Neural progenitor cell (in vitro differentiated cells): Measurements from ENCODE around the gene PKDREJ. TPM values are rescaled to one million over a fixed set of nuclear protein-coding genes. Genes with fewer than 3 reads are reported as not detected.
A peak's percentile ranks its signal among the peaks of the same experiment; 100 is the strongest.

Experiments
- DNase-seq: peaks from one replicate; pipeline ENCODE4 v3.0.0-alpha.2; 2016; ENCODE audit warnings: low spot score
- H2AFZ ChIP-seq: fragments of 200-600 bp; sonication (generic); replicated peaks from 2 replicates; pipeline ENCODE4 v1.6.1; 2016; ENCODE audit warnings: antibody characterized with exemption
- H3F3A ChIP-seq: fragments of 200-600 bp; sonication (generic); 2 replicates; pipeline ENCODE4 v1.6.1; 2016; ENCODE audit warnings: antibody characterized with exemption, low read depth
- H3K27ac ChIP-seq: fragments of 200-600 bp; sonication (generic); 2 replicates; pipeline ENCODE4 v1.5.1; 2016; ENCODE audit warnings: mild to moderate bottlenecking
- H3K27me3 ChIP-seq: fragments of 200-600 bp; sonication (generic); 2 replicates; pipeline ENCODE4 v1.6.1; 2016; ENCODE audit warnings: mild to moderate bottlenecking, moderate library complexity
- H3K36me3 ChIP-seq: fragments of 200-600 bp; sonication (generic); 2 replicates; pipeline ENCODE4 v1.5.1; 2016
- H3K4me1 ChIP-seq: fragments of 200-600 bp; sonication (generic); 2 replicates; pipeline ENCODE4 v1.6.1; 2016; ENCODE audit warnings: mixed run types
- H3K4me2 ChIP-seq: fragments of 200-600 bp; sonication (generic); 2 replicates; pipeline ENCODE4 v1.6.1; 2016
- H3K4me3 ChIP-seq: fragments of 200-600 bp; sonication (generic); 2 replicates; pipeline ENCODE4 v1.5.1; 2016
- H3K79me2 ChIP-seq: fragments of 200-600 bp; sonication (generic); 2 replicates; pipeline ENCODE4 v1.6.1; 2016; ENCODE audit warnings: low read depth
- H3K9ac ChIP-seq: fragments of 200-600 bp; sonication (generic); 2 replicates; pipeline ENCODE4 v1.6.1; 2016
- H3K9me3 ChIP-seq: fragments of 200-600 bp; sonication (generic); 2 replicates; pipeline ENCODE4 v1.5.1; 2016; ENCODE audit warnings: low read depth
- H4K20me1 ChIP-seq: fragments of 200-600 bp; sonication (generic); 2 replicates; pipeline ENCODE4 v1.6.1; 2016; ENCODE audit warnings: low read depth
- H3K27ac Mint-ChIP-seq: 3 replicates; pipeline ENCODE4 v1.8.0; 2021; ENCODE audit warnings: mixed read lengths
- H3K27me3 Mint-ChIP-seq: 2 replicates; pipeline ENCODE4 v1.8.0; 2022; ENCODE audit warnings: low read depth, mild to moderate bottlenecking, inconsistent platforms, moderate library complexity, mixed read lengths; ENCODE audit not compliant: insufficient read depth
- H3K36me3 Mint-ChIP-seq: 3 replicates; pipeline ENCODE4 v1.8.0; 2021; ENCODE audit warnings: mixed read lengths
- H3K4me1 Mint-ChIP-seq: 3 replicates; pipeline ENCODE4 v1.8.0; 2021; ENCODE audit warnings: mixed read lengths
- H3K4me3 Mint-ChIP-seq: 3 replicates; pipeline ENCODE4 v1.8.0; 2021; ENCODE audit warnings: mild to moderate bottlenecking, moderate library complexity, mixed read lengths
- H3K9me3 Mint-ChIP-seq: 3 replicates; pipeline ENCODE4 v1.8.0; 2020; ENCODE audit warnings: mixed read lengths
- CTCF ChIP-seq: fragments of 200-600 bp; sonication (generic); IDR thresholded peaks from 2 replicates; pipeline ENCODE4 v1.5.1; 2017; ENCODE audit warnings: antibody characterized with exemption, mild to moderate bottlenecking
- EZH2 ChIP-seq: fragments of 200-600 bp; sonication (generic); IDR thresholded peaks from 2 replicates; pipeline ENCODE4 v1.6.1; 2017; ENCODE audit warnings: antibody characterized with exemption, mild to moderate bottlenecking, moderate library complexity
- EZH2phosphoT487 ChIP-seq: fragments of 200-600 bp; sonication (generic); IDR thresholded peaks from 2 replicates; pipeline ENCODE4 v1.6.1; 2017; ENCODE audit warnings: antibody characterized with exemption
- total RNA-seq: library from RNA; depleted of rRNA; stranded (reverse); fragments of >200 nt; gene quantifications from 2 replicates; pipeline ENCODE4 v1.2.3, GENCODE V29; 2015; ENCODE audit warnings: low replicate concordance

PKDREJ gene
- total RNA-seq, 1 donor from 2014 or later = not detected

- no peak for DNase-seq
- Histone ChIP-seq H3K79me2 (peaks cover 26% of the 10 kb centered on the region), H3K4me1 (peaks cover 15% of the 10 kb centered on the region), H4K20me1 (peaks cover 11% of the 10 kb centered on the region), H3K4me2 (no peak overlapping the region), H3K4me3 (no peak overlapping the region), H2AFZ (no peak overlapping the region), H3K27me3 (no peaks in the 10 kb centered on the region), H3K36me3 (no peaks in the 10 kb centered on the region), H3K9me3 (no peaks in the 10 kb centered on the region), H3K27ac (no peak overlapping the region), H3K9ac (no peak overlapping the region), H3F3A (peaks cover 9% of the 10 kb centered on the region)
- H3K27me3 Mint-ChIP-seq = peaks cover 9% of the 10 kb centered on the region
- no peak overlapping the region for H3K4me3 Mint-ChIP-seq
- no peaks in the 10 kb centered on the region for H3K9me3 Mint-ChIP-seq
- peaks cover 38% of the 10 kb centered on the region for H3K4me1 Mint-ChIP-seq
- peaks cover 13% of the 10 kb centered on the region for H3K36me3 Mint-ChIP-seq
- TF ChIP-seq CTCF (no peak), EZH2phosphoT487 (no peak), EZH2 (no peak)
- H3K27ac Mint-ChIP-seq = no peak overlapping the region
Measured at GRCh38 chr22:46294784-46295183, 31.6 kb upstream of the PKDREJ start.

DNA sequence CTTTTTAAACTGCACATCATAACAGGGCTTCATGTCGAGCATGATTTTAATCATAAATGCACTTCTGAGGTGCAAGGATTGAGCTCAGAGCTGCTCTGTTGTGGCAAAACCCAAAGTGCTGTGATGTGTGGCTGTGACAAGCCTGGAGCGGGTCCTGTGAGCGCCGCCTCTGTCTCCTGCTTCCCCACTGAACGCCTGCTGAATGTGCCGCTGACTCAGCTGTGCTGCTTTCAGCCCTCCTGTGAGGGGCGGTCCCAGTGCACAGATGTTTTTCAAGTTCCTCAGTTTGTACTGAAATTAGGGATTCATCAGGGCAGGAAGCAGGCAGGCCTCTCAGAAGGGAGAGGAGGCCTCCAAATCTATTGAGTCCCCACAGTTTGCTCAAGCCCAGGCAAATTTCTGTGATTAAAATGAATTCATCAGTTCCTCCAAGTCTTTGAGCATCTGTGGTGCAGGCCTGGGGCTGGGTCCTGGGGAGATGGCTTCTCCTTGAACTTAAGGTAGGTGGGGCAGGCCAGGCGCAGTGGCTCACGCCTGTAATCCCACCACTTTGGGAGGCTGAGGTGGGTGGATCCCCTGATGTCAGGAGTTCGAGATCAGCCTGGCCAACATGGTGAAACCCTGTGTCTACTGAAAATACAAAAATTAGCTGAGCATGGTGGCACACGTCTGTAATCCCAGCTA lies 30.6 kb upstream of the PKDREJ start:
- Mint-ChIP-seq H3K4me1 (peaks cover 29% of the 10 kb centered on the region), H3K27ac (peak overlapping the region; percentile 29), H3K27me3 (peaks cover 9% of the 10 kb centered on the region), H3K36me3 (peaks cover 7% of the 10 kb centered on the region), H3K4me3 (peak overlapping the region; percentile 10), H3K9me3 (no peaks in the 10 kb centered on the region)
- Histone ChIP-seq H3K27ac (no peak overlapping the region), H3K27me3 (no peaks in the 10 kb centered on the region), H3K9ac (no peak overlapping the region), H3K4me2 (no peak overlapping the region), H3K9me3 (no peaks in the 10 kb centered on the region), H2AFZ (no peak overlapping the region), H3F3A (peaks cover 9% of the 10 kb centered on the region), H3K79me2 (peaks cover 17% of the 10 kb centered on the region), H4K20me1 (peaks cover 2% of the 10 kb centered on the region), H3K36me3 (no peaks in the 10 kb centered on the region), H3K4me3 (no peak overlapping the region), H3K4me1 (peaks cover 15% of the 10 kb centered on the region)
- DNase-seq = no peak
- no peak for TF ChIP-seq EZH2phosphoT487
- no peak for TF ChIP-seq EZH2
- no peak for TF ChIP-seq CTCF

- Histone ChIP-seq H3F3A (peaks cover 9% of the 10 kb centered on the region), H3K4me1 (peaks cover 7% of the 10 kb centered on the region), H3K27ac (no peak overlapping the region), H3K4me3 (no peak overlapping the region), H3K79me2 (peaks cover 7% of the 10 kb centered on the region), H3K4me2 (no peak overlapping the region), H3K36me3 (no peaks in the 10 kb centered on the region), H3K9ac (no peak overlapping the region), H3K27me3 (no peaks in the 10 kb centered on the region), H4K20me1 (no peaks in the 10 kb centered on the region), H3K9me3 (no peaks in the 10 kb centered on the region), H2AFZ (no peak overlapping the region)
- no peak overlapping the region for H3K27ac Mint-ChIP-seq
- DNase-seq = no peak
- no peaks in the 10 kb centered on the region for H3K9me3 Mint-ChIP-seq
- H3K4me3 Mint-ChIP-seq = no peak overlapping the region
- peaks cover 5% of the 10 kb centered on the region for H3K36me3 Mint-ChIP-seq
- H3K4me1 Mint-ChIP-seq = peaks cover 26% of the 10 kb centered on the region
- no peak for TF ChIP-seq CTCF
- TF ChIP-seq EZH2phosphoT487 = no peak
- no peak for TF ChIP-seq EZH2
- H3K27me3 Mint-ChIP-seq = peaks cover 9% of the 10 kb centered on the region
Measured at GRCh38 chr22:46292732-46293131, 29.6 kb upstream of the PKDREJ start.
